ENCODE measurements around the gene XPR1. TPM values are rescaled to one million over a fixed set of nuclear protein-coding genes. Genes with fewer than 3 reads are reported as not detected.

Gene XPR1
- total and polyA plus RNA-seq, 2 of the 8 experiments (the other 6 are each of a cell fraction or from before 2014, with no cell fraction given): 28.6 to 43.9 TPM

GRCh38 chr1:180742663-180743062 is 110.8 kb downstream of the XPR1 start:
- ChIA-PET CTCF (ENCODE audit: partially characterized antibody) (no interaction called here), POLR2A (ENCODE audit: partially characterized antibody) (no interaction called here)
- H3K4me1 ChIP-seq (replicated peaks in 1 of 4; ENCODE audit: control insufficient read depth in 3 of 4, insufficient read depth in 4 of 4, low read length in 3 of 4): no peaks in the 10 kb centered on the region; a peak in 2 of 7 replicates
- no peak overlapping the region for H4K5ac ChIP-seq (ENCODE audit: insufficient read length, low read depth, low read length)
- no peak overlapping the region for H2BK20ac ChIP-seq (ENCODE audit: low read length)
- H2BK12ac ChIP-seq (ENCODE audit: low read depth, low read length): no peak overlapping the region
- no peak overlapping the region for H3K4me2 ChIP-seq (ENCODE audit: insufficient read depth in 1 of 2, low read depth in 2 of 2, low read length in 2 of 2)
- no peaks in the 10 kb centered on the region; the same call in 1 of the 2 replicates for H3K79me1 ChIP-seq (ENCODE audit: low read depth, low read length)
- H3K36me3 ChIP-seq (ENCODE audit: control insufficient read depth in 2 of 4, insufficient read depth in 4 of 4, low read length in 3 of 4): no peaks in the 10 kb centered on the region; a peak in 1 of 8 replicates
- no peak overlapping the region for H3K4me3 ChIP-seq (ENCODE audit: extremely low read depth in 1 of 4, insufficient read depth in 2 of 4, low read depth in 3 of 4, low read length in 4 of 4)
- no peak overlapping the region for H3K56ac ChIP-seq (replicated peaks; ENCODE audit: insufficient read length, low read depth, low read length)
- H3K27me3 ChIP-seq (replicated peaks in 1 of 4; ENCODE audit: control insufficient read depth in 3 of 4, extremely low read depth in 1 of 4, insufficient read depth in 3 of 4, low read length in 3 of 4): no peaks in the 10 kb centered on the region
- H2BK5ac ChIP-seq (ENCODE audit: low read depth, low read length): no peak overlapping the region
- H2AK5ac ChIP-seq (ENCODE audit: low read depth, low read length): no peak overlapping the region
- H4K8ac ChIP-seq (ENCODE audit: extremely low read depth, insufficient read depth, low read length): no peak overlapping the region
- H4K20me1 ChIP-seq (replicated peaks in 1 of 2; ENCODE audit: control insufficient read depth in 1 of 2, insufficient read depth in 2 of 2, low read length in 2 of 2): no peaks in the 10 kb centered on the region
- H3K79me2 ChIP-seq (ENCODE audit: control insufficient read depth in 1 of 2, insufficient read depth in 2 of 2, low read length in 2 of 2): peaks cover 0 to 12% of the 10 kb centered on the region in 2 experiments; a peak in 2 of 4 replicates
- no peak overlapping the region for H2AFZ ChIP-seq (ENCODE audit: low read length)
- no peak overlapping the region for H3K9ac ChIP-seq (replicated peaks in 1 of 4; ENCODE audit: extremely low read depth in 1 of 4, low read depth in 3 of 4, low read length in 3 of 4)
- TF ChIP-seq TCF12 (IDR thresholded peaks at IDR 0.05; ENCODE audit: low read depth, low read length) (no peak), RXRA (IDR thresholded peaks at IDR 0.05; ENCODE audit: insufficient read depth, low read depth, low read length) (no peak), BCL11A (IDR thresholded peaks at IDR 0.05; ENCODE audit: low read depth in 2 of 2, low read length in 2 of 2) (no peak), TAF7 (optimal IDR thresholded peaks at IDR 0.05; ENCODE audit: borderline replicate concordance, low read depth, low read length) (no peak), TEAD4 (IDR thresholded peaks at IDR 0.05; ENCODE audit: low read depth, low read length) (no peak), MAFK (IDR thresholded peaks at IDR 0.05; ENCODE audit: low read depth, low read length) (no peak), TAF1 (IDR thresholded peaks at IDR 0.05; ENCODE audit: low read depth, low read length) (no peak), GABPA (IDR thresholded peaks at IDR 0.05; ENCODE audit: borderline replicate concordance, insufficient read depth, low read length) (no peak), NRF1 (IDR thresholded peaks at IDR 0.05; ENCODE audit: low read depth, low read length) (no peak), NANOG (IDR thresholded peaks at IDR 0.05; ENCODE audit: insufficient read depth, low read depth, low read length, poor library complexity, severe bottlenecking) (no peak), CEBPB (IDR thresholded peaks at IDR 0.05; ENCODE audit: low read depth, low read length) (no peak), SIRT6 (IDR thresholded peaks at IDR 0.05; ENCODE audit: low read length) (no peak), BRCA1 (IDR thresholded peaks at IDR 0.05; ENCODE audit: low read depth, low read length) (no peak), KDM1A (IDR thresholded peaks at IDR 0.05; ENCODE audit: borderline replicate concordance, low read length) (no peak), JUN (IDR thresholded peaks at IDR 0.05; ENCODE audit: low read depth, low read length) (no peak), RNF2 (IDR thresholded peaks at IDR 0.05; ENCODE audit: borderline replicate concordance, low read depth, low read length, missing control alignments, poor library complexity, severe bottlenecking) (no peak), KDM5A (IDR thresholded peaks at IDR 0.05; ENCODE audit: low read length) (no peak)
- no peaks in the 10 kb centered on the region for H3K23me2 ChIP-seq (ENCODE audit: low read depth, low read length)
- H3K14ac ChIP-seq (ENCODE audit: insufficient read length): no peak overlapping the region
- FAIRE-seq (no peak), DNase-seq (ENCODE audit: low read depth in 1 of 2, low spot score in 2 of 2) (no peak)
- no peak overlapping the region for H3K18ac ChIP-seq (ENCODE audit: extremely low read depth, low read length)
- no peak overlapping the region for H2BK120ac ChIP-seq (replicated peaks; ENCODE audit: low read depth, low read length)
- no peak overlapping the region for H2BK15ac ChIP-seq (ENCODE audit: low read length)
- no peak overlapping the region for H3K4ac ChIP-seq (replicated peaks; ENCODE audit: insufficient read length, low read depth, low read length)
- H4K91ac ChIP-seq (replicated peaks; ENCODE audit: insufficient read length, low read length): no peak overlapping the region
- no peak overlapping the region for H3K27ac ChIP-seq (ENCODE audit: low read depth, low read length)
- H3K9me3 ChIP-seq (ENCODE audit: insufficient read depth in 2 of 2, low read depth in 1 of 2, low read length in 1 of 2): no peaks in the 10 kb centered on the region; a peak in 1 of 4 replicates
- H3K23ac ChIP-seq (ENCODE audit: insufficient read length): no peak overlapping the region

All from H1 (cell line).